ENCODE measurements around the gene TARS2. TPM values are rescaled to one million over a fixed set of nuclear protein-coding genes. Genes with fewer than 3 reads are reported as not detected.

Gene TARS2
- polyA plus RNA-seq, 1 of the 3 experiments (the other 2 are of a cell fraction): 22.2 TPM

DNA sequence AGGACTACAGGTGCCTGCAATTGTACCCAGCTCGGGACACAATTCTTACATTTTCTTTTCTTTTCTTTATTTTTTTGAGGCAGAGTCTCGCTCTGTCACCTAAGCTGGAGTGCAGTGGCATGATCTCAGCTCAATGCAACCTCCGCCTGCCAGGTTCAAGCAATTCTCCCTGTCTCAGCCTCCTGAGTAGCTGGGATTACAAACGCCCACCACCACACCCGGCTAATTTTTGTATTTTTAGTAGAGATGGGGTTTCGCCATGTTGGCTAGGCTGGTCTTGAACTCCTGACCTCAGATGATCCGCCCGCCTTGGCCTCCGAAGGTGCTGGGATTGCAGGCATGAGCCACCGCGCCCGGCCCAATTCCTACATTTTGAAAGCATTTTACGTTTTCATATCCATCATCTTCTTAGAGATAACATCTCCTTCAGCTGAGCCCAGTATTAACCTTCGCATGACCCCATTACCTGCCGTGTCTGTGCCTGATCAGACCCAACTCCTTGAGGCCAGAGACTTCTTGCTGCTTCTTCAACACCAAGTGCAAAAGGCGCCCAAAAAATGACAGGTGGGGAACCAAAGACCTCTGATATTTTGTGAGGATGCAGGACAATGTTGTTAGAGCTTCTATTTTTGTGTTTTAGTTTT lies 59.2 kb downstream of the TARS2 start:
- Histone ChIP-seq H3K4me2 (no peak overlapping the region), H3K27me3 (ENCODE audit: insufficient read depth) (no peaks in the 10 kb centered on the region), H3F3A (replicated peaks; ENCODE audit: insufficient read depth) (peaks cover 7% of the 10 kb centered on the region), H3K79me2 (ENCODE audit: insufficient read depth) (no peaks in the 10 kb centered on the region), H3K36me3 (replicated peaks in 1 of 2; ENCODE audit: control insufficient read depth in 1 of 2, insufficient read depth in 2 of 2, low read length in 1 of 2) (no peaks in the 10 kb centered on the region), H3K4me3 (ENCODE audit: low read depth in 2 of 2, low read length in 1 of 2) (no peak overlapping the region), H3K9me3 (no peaks in the 10 kb centered on the region), H3K9ac (no peak overlapping the region), H4K20me1 (ENCODE audit: insufficient read depth) (no peaks in the 10 kb centered on the region), H3K4me1 (ENCODE audit: control insufficient read depth in 1 of 2, insufficient read depth in 2 of 2, low read depth in 1 of 2, low read length in 1 of 2) (peaks cover 0 to 4% of the 10 kb centered on the region in 2 experiments; a peak in 1 of 4 replicates), H3K9me2 (no peaks in the 10 kb centered on the region), H2AFZ (ENCODE audit: low read depth) (no peak overlapping the region), H3K27ac (ENCODE audit: low read depth in 2 of 2, low read length in 1 of 2) (no peak overlapping the region)
- 92% methylated on average over 16 of the region's 16 CpGs for WGBS (ENCODE audit: low lambda C conversion rate)
- ChIA-PET POLR2A (no interaction called here), CTCF (interaction anchor here (1.0 to 10.0 kb wide), 3 partner anchors 14 to 75 kb away, joined by 3 to 88 read pairs (median 69); no protein-coding TSS in a partner anchor)
- DNase-seq: no peak
- no peak for TF ChIP-seq ELF1 (IDR thresholded peaks at IDR 0.05)

- CTCF ChIA-PET: interaction anchor here (1.0 to 10.0 kb wide), 5 partner anchors 12 to 458 kb away, joined by 3 to 88 read pairs (median 6); partner anchors contain the start of gene MINDY1
- no peak for DNase-seq
- H3F3A ChIP-seq (replicated peaks; ENCODE audit: insufficient read depth): peaks cover 17% of the 10 kb centered on the region
- POLR2A ChIA-PET: interaction anchor here (1.0 to 1.5 kb wide), 3 partner anchors 14 to 31 kb away, joined by 4 read pairs; partner anchors contain the start of gene MCL1
- 66% methylated on average over 4 of the region's 4 CpGs for whole genome bisulfite sequencing (ENCODE audit: low lambda C conversion rate)
- peak overlapping the region; percentile 77 for H3K4me2 ChIP-seq
- peak overlapping the region in 1 of 2 experiments; percentile 39; a peak in 1 of 4 replicates for H3K27ac ChIP-seq (ENCODE audit: low read depth in 2 of 2, low read length in 1 of 2)
- H3K9ac ChIP-seq: peak overlapping the region; percentile 55
- no peaks in the 10 kb centered on the region for H4K20me1 ChIP-seq (ENCODE audit: insufficient read depth)
- H3K36me3 ChIP-seq (replicated peaks in 1 of 2; ENCODE audit: control insufficient read depth in 1 of 2, insufficient read depth in 2 of 2, low read length in 1 of 2): no peaks in the 10 kb centered on the region
- H3K79me2 ChIP-seq (ENCODE audit: insufficient read depth): no peaks in the 10 kb centered on the region
- H3K9me2 ChIP-seq: no peaks in the 10 kb centered on the region
- H3K27me3 ChIP-seq (ENCODE audit: insufficient read depth): no peaks in the 10 kb centered on the region
- TF ChIP-seq, protein P1, sequence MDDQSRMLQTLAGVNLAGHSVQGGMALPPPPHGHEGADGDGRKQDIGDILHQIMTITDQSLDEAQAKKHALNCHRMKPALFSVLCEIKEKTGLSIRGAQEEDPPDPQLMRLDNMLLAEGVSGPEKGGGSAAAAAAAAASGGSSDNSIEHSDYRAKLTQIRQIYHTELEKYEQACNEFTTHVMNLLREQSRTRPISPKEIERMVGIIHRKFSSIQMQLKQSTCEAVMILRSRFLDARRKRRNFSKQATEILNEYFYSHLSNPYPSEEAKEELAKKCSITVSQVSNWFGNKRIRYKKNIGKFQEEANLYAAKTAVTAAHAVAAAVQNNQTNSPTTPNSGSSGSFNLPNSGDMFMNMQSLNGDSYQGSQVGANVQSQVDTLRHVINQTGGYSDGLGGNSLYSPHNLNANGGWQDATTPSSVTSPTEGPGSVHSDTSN (IDR thresholded peaks at IDR 0.05): no peak
- TF ChIP-seq, protein P2, sequence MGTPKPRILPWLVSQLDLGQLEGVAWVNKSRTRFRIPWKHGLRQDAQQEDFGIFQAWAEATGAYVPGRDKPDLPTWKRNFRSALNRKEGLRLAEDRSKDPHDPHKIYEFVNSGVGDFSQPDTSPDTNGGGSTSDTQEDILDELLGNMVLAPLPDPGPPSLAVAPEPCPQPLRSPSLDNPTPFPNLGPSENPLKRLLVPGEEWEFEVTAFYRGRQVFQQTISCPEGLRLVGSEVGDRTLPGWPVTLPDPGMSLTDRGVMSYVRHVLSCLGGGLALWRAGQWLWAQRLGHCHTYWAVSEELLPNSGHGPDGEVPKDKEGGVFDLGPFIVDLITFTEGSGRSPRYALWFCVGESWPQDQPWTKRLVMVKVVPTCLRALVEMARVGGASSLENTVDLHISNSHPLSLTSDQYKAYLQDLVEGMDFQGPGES (IDR thresholded peaks at IDR 0.05; ENCODE audit: low read depth, low read length): no peak
- no peak for TF ChIP-seq CHD2 (IDR thresholded peaks at IDR 0.05; ENCODE audit: low read length, partially characterized antibody)
- TF ChIP-seq GATA2 (CRISPR knock-in tag; IDR thresholded peaks at IDR 0.05): no peak
- no peak for TF ChIP-seq NFIC (IDR thresholded peaks at IDR 0.05; ENCODE audit: borderline replicate concordance)
- no peak for TF ChIP-seq ELF1 (IDR thresholded peaks at IDR 0.05)
- TF ChIP-seq TEAD4 (IDR thresholded peaks at IDR 0.05; ENCODE audit: borderline replicate concordance, insufficient read depth): no peak
- TF ChIP-seq RXRA (IDR thresholded peaks at IDR 0.05; ENCODE audit: borderline replicate concordance, low read depth): no peak
- no peak for TF ChIP-seq RAD21 (IDR thresholded peaks at IDR 0.05; ENCODE audit: low read length)
- TF ChIP-seq SMC3 (IDR thresholded peaks at IDR 0.05; ENCODE audit: low read depth, low read length): no peak
- TF ChIP-seq EZH2phosphoT487 (IDR thresholded peaks at IDR 0.05; ENCODE audit: borderline replicate concordance, low read depth): no peak
- no peak for TF ChIP-seq GABPA (IDR thresholded peaks at IDR 0.05; ENCODE audit: low read depth)
- TF ChIP-seq, protein P3, sequence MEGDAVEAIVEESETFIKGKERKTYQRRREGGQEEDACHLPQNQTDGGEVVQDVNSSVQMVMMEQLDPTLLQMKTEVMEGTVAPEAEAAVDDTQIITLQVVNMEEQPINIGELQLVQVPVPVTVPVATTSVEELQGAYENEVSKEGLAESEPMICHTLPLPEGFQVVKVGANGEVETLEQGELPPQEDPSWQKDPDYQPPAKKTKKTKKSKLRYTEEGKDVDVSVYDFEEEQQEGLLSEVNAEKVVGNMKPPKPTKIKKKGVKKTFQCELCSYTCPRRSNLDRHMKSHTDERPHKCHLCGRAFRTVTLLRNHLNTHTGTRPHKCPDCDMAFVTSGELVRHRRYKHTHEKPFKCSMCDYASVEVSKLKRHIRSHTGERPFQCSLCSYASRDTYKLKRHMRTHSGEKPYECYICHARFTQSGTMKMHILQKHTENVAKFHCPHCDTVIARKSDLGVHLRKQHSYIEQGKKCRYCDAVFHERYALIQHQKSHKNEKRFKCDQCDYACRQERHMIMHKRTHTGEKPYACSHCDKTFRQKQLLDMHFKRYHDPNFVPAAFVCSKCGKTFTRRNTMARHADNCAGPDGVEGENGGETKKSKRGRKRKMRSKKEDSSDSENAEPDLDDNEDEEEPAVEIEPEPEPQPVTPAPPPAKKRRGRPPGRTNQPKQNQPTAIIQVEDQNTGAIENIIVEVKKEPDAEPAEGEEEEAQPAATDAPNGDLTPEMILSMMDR (IDR thresholded peaks at IDR 0.05): no peak
- TF ChIP-seq FOXJ3 (CRISPR knock-in tag; IDR thresholded peaks at IDR 0.05): no peak
- TF ChIP-seq REST (IDR thresholded peaks at IDR 0.05; ENCODE audit: low read depth, low read length): no peak
- peaks cover 8 to 13% of the 10 kb centered on the region in 2 experiments; a peak in 2 of 4 replicates for H3K4me1 ChIP-seq (ENCODE audit: control insufficient read depth in 1 of 2, insufficient read depth in 2 of 2, low read depth in 1 of 2, low read length in 1 of 2)
- no peaks in the 10 kb centered on the region for H3K9me3 ChIP-seq
- H3K4me3 ChIP-seq (ENCODE audit: low read depth in 2 of 2, low read length in 1 of 2): peak overlapping the region; percentile 51 to 61
- peak overlapping the region; percentile 50; the same call in 1 of the 2 replicates for H2AFZ ChIP-seq (ENCODE audit: low read depth)
These were observed 61.1 kb downstream of the TARS2 start for GRCh38 chr1:150548324-150548631.
